ENCODE data around the gene BIRC2. TPM values are rescaled to one million over a fixed set of nuclear protein-coding genes. Genes with fewer than 3 reads are reported as not detected.
A peak's percentile ranks its signal among the peaks of the same experiment; 100 is the strongest.

The BIRC2 gene
- total and polyA plus RNA-seq, 9 of the 15 experiments (the other 6 are each of a cell fraction or from before 2014, with no cell fraction given) = 14.3 to 45.9 (median 20.7) TPM

DNA sequence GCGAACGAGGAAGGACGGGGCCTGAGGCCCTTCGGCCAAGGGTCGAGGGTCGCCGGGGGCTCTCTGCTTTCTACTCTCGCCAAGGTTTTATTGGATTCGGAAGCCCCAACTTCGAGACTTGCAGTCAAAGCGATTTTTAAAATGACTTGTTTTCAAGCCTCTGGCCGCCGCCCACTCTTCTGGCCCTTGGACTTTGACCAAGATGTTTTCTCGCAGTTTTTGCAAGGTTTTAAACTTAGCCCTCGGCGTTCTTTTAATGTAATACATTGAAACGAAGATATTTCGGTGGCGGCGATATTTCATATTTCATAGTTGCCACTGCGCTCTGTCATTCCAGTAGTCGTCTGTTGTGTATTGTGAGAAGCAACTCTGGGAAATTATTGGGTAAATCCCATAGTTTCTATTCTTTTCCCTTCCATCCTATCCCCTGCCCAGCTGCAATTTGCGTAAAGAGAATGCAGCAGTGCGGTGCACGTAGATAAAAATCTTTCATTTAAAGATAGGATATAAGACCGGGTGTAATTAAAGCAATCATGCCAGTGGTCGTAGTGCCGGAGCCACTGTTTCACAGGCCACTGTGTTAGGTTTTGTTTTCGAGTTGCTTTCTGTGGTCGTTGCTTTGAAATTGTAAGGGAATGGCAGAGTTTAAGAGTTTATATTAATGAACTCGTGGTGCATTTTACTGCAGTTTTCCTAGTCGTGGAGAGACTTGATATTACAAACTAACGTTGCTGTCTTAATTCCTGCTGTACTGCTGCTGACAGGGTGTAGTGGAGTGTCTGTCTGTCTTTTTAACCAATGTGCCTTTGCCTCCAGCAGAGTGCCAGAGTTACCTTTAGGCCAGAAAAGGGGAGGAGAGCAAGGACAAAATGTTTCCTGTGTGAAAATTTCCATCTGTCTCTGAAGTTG, 702 bp downstream of the BIRC2 start (continued):
- TF ChIP-seq, protein P1, sequence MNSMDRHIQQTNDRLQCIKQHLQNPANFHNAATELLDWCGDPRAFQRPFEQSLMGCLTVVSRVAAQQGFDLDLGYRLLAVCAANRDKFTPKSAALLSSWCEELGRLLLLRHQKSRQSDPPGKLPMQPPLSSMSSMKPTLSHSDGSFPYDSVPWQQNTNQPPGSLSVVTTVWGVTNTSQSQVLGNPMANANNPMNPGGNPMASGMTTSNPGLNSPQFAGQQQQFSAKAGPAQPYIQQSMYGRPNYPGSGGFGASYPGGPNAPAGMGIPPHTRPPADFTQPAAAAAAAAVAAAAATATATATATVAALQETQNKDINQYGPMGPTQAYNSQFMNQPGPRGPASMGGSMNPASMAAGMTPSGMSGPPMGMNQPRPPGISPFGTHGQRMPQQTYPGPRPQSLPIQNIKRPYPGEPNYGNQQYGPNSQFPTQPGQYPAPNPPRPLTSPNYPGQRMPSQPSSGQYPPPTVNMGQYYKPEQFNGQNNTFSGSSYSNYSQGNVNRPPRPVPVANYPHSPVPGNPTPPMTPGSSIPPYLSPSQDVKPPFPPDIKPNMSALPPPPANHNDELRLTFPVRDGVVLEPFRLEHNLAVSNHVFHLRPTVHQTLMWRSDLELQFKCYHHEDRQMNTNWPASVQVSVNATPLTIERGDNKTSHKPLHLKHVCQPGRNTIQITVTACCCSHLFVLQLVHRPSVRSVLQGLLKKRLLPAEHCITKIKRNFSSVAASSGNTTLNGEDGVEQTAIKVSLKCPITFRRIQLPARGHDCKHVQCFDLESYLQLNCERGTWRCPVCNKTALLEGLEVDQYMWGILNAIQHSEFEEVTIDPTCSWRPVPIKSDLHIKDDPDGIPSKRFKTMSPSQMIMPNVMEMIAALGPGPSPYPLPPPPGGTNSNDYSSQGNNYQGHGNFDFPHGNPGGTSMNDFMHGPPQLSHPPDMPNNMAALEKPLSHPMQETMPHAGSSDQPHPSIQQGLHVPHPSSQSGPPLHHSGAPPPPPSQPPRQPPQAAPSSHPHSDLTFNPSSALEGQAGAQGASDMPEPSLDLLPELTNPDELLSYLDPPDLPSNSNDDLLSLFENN (IDR thresholded peaks at IDR 0.05; ENCODE audit: low read depth in 2 of 2, low read length in 2 of 2) = no peak
- TF ChIP-seq NCOR1 (IDR thresholded peaks at IDR 0.05) = no peak
- TF ChIP-seq POLR2H (tag; IDR thresholded peaks at IDR 0.05; ENCODE audit: low read depth) = peak; percentile 11; the same call in 1 of the 2 replicates
- TF ChIP-seq, protein P2, sequence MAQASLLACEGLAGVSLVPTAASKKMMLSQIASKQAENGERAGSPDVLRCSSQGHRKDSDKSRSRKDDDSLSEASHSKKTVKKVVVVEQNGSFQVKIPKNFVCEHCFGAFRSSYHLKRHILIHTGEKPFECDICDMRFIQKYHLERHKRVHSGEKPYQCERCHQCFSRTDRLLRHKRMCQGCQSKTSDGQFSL (CRISPR knock-in tag; IDR thresholded peaks at IDR 0.05) = no peak
- TF ChIP-seq, protein P2 (tag; IDR thresholded peaks at IDR 0.05) = no peak
- TF ChIP-seq HDAC1 (IDR thresholded peaks at IDR 0.05) = 0 out of 4 replicates have a peak, but pooled peaks of 1 of the 2 experiments have one; percentile 16
- no peak for TF ChIP-seq HEY1 (CRISPR knock-in tag; IDR thresholded peaks at IDR 0.05; ENCODE audit: borderline replicate concordance)
- TF ChIP-seq NFXL1 (CRISPR knock-in tag; IDR thresholded peaks at IDR 0.05) = no peak
- no peak for TF ChIP-seq ZC3H8 (IDR thresholded peaks at IDR 0.05)
- no peak for TF ChIP-seq POLR2G (IDR thresholded peaks at IDR 0.05; ENCODE audit: low read depth, low read length)
- TF ChIP-seq, protein P3, sequence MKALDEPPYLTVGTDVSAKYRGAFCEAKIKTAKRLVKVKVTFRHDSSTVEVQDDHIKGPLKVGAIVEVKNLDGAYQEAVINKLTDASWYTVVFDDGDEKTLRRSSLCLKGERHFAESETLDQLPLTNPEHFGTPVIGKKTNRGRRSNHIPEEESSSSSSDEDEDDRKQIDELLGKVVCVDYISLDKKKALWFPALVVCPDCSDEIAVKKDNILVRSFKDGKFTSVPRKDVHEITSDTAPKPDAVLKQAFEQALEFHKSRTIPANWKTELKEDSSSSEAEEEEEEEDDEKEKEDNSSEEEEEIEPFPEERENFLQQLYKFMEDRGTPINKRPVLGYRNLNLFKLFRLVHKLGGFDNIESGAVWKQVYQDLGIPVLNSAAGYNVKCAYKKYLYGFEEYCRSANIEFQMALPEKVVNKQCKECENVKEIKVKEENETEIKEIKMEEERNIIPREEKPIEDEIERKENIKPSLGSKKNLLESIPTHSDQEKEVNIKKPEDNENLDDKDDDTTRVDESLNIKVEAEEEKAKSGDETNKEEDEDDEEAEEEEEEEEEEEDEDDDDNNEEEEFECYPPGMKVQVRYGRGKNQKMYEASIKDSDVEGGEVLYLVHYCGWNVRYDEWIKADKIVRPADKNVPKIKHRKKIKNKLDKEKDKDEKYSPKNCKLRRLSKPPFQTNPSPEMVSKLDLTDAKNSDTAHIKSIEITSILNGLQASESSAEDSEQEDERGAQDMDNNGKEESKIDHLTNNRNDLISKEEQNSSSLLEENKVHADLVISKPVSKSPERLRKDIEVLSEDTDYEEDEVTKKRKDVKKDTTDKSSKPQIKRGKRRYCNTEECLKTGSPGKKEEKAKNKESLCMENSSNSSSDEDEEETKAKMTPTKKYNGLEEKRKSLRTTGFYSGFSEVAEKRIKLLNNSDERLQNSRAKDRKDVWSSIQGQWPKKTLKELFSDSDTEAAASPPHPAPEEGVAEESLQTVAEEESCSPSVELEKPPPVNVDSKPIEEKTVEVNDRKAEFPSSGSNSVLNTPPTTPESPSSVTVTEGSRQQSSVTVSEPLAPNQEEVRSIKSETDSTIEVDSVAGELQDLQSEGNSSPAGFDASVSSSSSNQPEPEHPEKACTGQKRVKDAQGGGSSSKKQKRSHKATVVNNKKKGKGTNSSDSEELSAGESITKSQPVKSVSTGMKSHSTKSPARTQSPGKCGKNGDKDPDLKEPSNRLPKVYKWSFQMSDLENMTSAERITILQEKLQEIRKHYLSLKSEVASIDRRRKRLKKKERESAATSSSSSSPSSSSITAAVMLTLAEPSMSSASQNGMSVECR (CRISPR knock-in tag; IDR thresholded peaks at IDR 0.05) = no peak
- no peak for TF ChIP-seq CCNT2 (IDR thresholded peaks at IDR 0.05; ENCODE audit: borderline replicate concordance, extremely low read depth, insufficient read length, low read depth, low read length)
- TF ChIP-seq, protein P4, sequence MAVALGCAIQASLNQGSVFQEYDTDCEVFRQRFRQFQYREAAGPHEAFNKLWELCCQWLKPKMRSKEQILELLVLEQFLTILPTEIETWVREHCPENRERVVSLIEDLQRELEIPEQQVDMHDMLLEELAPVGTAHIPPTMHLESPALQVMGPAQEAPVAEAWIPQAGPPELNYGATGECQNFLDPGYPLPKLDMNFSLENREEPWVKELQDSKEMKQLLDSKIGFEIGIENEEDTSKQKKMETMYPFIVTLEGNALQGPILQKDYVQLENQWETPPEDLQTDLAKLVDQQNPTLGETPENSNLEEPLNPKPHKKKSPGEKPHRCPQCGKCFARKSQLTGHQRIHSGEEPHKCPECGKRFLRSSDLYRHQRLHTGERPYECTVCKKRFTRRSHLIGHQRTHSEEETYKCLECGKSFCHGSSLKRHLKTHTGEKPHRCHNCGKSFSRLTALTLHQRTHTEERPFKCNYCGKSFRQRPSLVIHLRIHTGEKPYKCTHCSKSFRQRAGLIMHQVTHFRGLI (CRISPR knock-in tag; IDR thresholded peaks at IDR 0.05) = no peak
- no peak for TF ChIP-seq ZNF764 (CRISPR knock-in tag; IDR thresholded peaks at IDR 0.05; ENCODE audit: low read depth)
- peak; percentile 21 for TF ChIP-seq TAF1 (IDR thresholded peaks at IDR 0.05; ENCODE audit: control insufficient read depth, extremely low read depth, insufficient read depth, low read length, severe bottlenecking)
- TF ChIP-seq OTX1 (CRISPR knock-in tag; IDR thresholded peaks at IDR 0.05) = no peak

Data from K562 (cell line).